ENCODE measurements around the gene POLR3G.

The POLR3G gene

DNA sequence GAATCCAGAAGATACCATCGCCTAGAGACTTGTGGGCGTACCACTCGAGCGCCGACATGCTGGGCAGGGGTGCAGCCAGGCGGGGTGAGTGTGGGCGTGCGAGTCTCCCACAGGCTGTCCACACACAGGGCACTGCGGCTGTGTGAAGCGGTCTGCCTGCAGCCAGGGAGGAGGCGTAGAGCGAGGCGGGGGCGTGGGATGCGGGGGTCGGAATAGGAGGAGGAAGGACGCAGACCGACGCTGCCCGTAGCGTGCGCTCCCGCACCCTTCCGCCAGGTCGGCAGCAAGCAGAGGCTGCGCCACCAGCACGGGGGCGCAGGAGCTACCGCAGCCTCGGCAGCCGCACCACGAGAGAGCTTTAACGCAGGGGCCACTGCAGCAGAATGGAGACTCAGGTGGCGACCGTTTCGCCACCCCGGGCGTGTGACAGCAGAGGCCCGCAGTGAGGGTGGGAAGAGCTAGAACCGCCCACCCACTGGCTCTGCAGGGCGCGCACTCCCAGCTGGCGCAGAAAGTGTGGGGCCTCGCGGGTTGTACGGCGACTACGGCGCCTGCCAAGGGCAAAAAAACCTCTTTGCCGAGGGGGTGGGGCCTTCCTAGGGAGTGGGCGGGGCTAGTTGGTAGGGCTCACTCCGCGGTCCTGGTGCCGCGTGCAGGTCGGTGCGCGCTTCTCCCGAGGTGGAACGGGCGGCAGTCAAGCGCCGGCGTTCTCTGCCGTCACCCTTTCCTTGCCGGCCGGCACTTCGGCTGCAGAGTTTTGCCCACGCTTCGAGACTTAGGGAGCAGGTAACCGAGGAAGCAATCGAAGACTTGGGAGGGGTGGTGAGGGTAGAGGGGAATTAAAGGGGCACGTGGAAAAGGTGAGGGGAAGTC, at the start of gene POLR3G, which contains the start of gene MBLAC2:
POLR3G (plus strand) TSS at position 630 of the 873 bp plus-strand sequence. CDS start 10,704 bp downstream, outside the sequence.
MBLAC2 (minus strand) TSS at position 537 of the 873 bp plus-strand sequence; CDS start at position 58, 479 bp downstream.
- peak; percentile 97 for DNase-seq

- DNase-seq: peak; percentile 83
Observed at GRCh38 chr5:90434116-90434714, 40.4 kb upstream of the POLR3G start.

GRCh38 chr5:90437663-90438062, 37.0 kb upstream of the POLR3G start:
- DNase-seq: no peak

DNA sequence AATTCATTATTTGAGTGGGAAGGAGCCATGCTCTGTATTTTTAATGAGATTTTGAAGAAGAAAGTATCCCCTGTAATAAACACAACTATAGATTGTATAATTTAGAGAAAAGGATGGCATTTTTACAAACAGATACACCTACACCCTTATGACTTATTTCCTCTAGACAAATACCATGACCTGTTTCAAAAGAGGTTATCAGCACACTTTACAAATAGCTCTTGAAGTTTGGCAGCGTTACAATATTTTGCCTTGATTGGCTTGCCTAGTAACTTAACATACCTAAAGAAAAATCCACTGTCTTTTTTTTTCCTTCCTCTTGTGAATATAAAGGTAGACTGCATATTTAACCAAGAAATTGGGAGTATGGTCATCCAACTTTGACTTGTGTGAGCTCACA, 36.6 kb upstream of the POLR3G start:
- no peak for DNase-seq

DNA sequence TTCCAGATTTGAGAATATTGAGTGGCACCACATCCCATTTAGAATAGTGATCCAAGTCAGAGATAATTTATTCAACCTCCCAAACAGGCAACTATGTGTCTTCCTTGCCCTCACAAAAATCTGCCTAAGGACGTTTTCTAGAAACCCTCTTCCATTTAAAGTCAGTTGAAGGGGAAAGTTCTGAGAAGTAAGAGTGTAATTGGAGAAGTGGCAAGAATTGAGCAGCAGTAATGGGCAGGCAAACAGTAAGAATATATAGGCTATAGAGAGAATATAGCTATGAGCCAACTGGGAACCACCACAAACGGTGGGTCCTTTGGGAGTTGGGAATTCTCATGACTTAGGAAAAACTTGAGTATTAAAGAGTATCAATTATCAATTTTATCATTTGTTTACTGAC, 34.0 kb upstream of the POLR3G start:
- DNase-seq: peak; percentile 9

DNA sequence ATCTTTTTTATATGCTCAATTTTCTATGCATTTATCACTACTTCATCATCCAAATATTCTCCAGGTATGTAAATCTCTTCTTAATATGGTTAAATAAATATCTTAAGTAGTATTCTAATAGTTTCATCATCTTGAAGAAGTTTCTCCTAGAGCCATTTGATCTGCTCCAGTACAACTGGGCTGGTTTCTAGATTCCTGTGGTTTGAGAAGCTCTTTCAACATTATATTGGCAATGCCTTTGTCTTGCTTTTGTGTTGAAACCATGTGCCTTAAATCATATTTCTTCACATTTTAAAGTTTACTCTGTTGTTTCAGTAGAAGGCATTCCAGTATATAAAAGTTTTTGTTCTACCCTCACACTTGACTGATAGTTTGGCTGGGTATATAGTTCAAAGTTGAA, 27.7 kb upstream of the POLR3G start:
- no peak for DNase-seq

DNA sequence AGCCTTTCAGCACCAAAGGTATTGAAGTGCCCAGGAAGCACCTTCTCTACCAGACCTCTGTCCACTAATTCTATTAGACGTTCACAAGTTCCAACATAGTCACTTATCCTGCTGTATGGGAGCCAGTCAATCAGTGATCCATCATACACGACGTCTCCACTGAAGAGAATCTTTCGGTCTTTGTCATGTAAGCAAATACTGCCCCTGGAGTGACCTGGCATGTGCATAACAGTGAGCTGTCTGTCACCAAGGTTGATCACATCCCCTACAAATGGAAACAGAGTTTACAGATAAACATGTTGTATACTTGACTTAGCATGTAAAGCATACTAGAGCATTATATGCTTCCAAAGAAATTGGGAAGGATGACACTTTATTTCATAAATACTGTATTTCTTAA, 13.4 kb upstream of the POLR3G start:
- DNase-seq: no peak

DNA sequence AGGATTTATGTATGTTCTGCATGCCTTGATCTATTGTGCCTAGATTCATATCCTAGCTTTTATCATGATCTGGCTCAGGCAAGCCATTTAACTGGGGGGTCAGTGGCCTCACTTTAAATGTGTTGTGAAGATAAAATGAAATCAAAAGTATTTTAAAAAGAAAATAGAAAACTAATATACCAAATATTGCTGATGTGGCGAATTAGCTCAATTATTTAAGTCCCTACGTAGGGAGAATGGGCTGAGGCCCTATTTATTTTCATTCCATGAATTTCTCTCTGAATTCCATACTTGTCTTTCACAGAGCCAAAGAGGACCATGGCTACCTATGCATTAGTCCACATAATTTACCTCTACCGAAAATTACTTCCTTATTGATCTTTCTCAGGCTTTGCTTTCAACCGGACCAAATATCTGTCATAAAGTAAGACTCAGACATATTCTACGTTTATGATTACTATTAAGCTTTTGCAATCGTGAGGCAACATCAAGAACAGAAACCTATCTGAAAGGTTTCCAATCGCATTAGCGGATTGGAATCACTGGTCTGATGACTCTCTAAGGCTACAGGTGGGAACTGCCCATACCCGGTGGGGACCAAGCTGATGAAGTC, 1.8 kb upstream of the POLR3G start:
- DNase-seq: no peak

GRCh38 chr5:90473396-90474234, 1.0 kb upstream of the POLR3G start:
- DNase-seq: peak; percentile 60

- DNase-seq: no peak
Observed at GRCh38 chr5:90475436-90475980, 844 bp downstream of the POLR3G start.

DNA sequence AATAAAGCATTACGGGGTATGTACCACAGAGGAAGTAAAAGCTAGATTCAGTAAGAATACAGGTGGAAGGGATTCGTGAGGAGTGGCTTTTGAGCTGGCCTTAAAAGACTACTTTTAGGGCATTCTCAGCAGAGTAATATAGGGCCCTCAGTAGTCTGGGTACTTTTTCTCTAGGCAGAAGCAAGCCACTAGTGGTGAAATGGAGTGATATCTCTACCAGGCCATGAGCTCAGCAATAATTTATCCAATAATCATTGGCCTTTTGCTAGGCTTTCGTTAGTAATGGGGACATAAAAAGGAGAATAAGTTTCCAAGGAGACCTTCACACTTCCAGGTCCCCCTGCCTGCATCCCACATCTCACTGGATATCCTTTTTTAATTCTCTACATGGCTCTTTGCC, 1.7 kb downstream of the POLR3G start:
- DNase-seq: peak; percentile 43

DNA sequence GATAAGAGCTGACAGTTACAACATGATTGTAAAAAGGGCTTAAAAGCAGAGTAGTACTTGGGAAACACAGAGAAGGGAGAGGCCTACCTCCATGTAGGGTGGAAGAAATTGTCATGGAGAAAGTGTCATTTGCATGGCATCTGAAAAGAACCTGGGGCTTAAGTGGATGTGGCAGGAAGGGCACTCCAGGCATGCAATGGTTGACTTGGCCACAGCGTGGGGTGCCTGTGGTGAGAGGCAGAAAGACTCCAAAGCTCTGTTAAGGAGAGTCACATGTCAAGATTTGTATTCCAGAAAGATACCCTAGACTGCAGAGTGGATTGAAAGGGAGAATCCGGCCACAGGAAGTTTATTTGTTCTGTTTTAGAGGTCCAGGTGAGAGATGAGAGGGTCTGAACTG, 2.4 kb downstream of the POLR3G start:
- peak; percentile 19 for DNase-seq

DNA sequence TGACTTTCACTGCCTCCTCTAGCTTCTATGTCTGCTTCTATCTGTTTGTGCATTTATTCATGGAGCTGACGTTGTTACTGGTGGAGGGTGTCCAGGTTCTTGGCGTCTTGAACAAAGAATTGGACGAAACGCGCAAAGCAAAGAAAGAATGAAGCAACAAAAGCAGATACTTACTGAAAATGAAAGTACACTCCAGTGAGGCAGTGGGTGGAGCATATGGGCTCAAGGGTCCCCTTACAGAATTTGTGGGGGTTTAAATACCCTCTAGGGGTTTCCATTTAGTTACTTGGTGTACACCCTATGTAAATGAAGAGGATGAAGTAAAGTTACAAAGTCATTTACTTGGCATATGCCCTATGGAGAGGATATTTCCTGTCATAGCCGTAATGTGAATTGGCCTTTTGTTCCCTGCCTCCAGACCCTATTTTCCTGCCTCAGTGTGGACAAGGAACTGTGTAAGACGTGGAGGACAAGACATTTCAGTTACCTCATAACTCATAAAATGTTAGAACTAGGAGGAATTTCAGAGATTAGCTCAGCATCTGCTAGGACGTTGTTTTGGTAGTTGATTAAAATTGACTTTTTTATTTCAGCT, 3.1 kb downstream of the POLR3G start:
- no peak for DNase-seq

GRCh38 chr5:90479611-90480385, 5.1 kb downstream of the POLR3G start:
- no peak for DNase-seq

DNA sequence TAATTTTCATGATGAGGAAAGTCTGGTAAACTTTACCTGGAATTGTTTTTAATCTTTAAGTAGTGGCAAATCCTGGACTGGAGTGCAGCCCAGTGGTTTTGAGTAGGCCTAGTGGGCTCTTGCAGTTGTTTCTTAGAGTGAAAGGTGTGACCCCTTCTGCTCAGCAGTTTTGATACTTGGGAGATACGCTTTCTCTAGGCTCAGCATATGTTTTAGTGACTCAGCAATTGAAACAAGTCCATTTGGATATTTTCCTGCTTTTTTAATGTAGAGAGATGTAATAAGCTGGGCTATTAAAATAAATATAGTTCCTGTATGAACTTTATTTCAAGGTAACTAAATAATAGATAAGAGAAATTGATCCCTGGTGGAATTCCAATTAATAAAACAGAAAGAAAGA, 6.0 kb downstream of the POLR3G start:
- no peak for DNase-seq

DNA sequence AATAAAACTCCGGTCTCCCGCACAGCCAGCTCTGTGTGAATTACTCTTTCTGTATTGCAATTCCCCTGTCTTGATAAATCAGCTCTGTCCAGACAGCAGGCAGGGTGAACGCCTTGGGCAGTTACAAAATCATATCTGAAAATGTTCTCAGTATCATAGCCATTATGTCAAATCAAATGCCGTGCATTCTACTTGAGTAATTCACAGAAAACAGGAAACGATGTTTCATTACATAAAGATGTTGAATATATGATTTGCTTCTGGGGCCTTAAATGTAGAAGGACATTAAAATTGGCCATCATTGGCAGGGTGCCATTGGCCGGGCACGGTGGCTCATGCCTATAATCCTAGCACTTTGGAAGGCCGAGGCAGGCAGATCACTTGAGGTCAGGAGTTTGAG, 8.5 kb downstream of the POLR3G start:
- no peak for DNase-seq

GRCh38 chr5:90484540-90484939, 9.9 kb downstream of the POLR3G start:
- DNase-seq: no peak

DNA sequence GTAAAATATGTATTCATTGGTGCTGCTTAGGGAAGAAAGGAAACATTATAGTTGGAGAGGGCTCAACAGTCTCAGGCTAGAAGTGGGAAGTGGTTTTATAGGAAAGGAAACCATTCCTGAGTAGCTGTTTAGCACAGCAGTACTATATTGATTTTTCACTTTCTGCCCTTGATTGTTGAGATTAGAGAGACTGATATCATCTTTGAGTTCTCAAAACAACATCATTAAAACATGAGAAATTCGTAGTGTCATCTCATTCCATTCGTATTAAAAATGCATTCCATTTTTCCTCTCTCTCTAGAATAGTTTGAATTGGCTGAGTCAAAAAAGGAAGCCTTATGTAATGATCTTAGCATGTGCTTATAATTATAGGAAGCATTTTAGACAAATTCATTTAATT, 14.1 kb downstream of the POLR3G start:
- DNase-seq: no peak

DNA sequence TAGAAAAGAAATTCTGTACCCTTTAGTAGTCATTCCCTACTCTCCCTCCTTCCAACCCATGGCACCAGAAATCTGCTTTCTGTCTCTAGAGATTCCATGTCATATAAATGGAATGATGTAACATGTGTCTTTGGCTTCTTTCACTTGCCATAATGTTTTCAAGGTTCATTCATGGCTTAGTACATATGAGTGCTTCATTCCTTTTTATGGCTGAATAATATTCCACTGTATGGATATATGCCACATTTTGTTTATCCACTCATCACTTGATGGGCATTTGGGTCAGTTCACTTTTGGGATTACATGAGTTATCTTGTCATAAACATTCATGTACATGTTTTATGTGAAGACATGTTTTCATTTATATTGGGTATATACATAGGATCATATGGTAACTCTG, 19.4 kb downstream of the POLR3G start:
- no peak for DNase-seq

GRCh38 chr5:90495146-90495545, 20.5 kb downstream of the POLR3G start:
- peak; percentile 44 for DNase-seq

- no peak for DNase-seq
Observed at GRCh38 chr5:90503596-90503995, 28.9 kb downstream of the POLR3G start.
